GM21447 (cell line): ENCODE data around the gene IGFBP5.

Experiments
- ATAC-seq: cut with Tn5 transposase; IDR thresholded peaks from one replicate; pipeline ENCODE4 v1.9.1; 2021; ENCODE audit not compliant: unreplicated experiment

The IGFBP5 gene

GRCh38 chr2:216689397-216689796, 6.0 kb downstream of the IGFBP5 start:
- ATAC-seq, result no peak

GRCh38 chr2:216688731-216689340, 6.5 kb downstream of the IGFBP5 start:
- ATAC-seq, result no peak

- ATAC-seq, result no peak
Measured at GRCh38 chr2:216687646-216688045, 7.7 kb downstream of the IGFBP5 start.

- no peak for ATAC-seq
Measured at GRCh38 chr2:216687111-216687510, 8.2 kb downstream of the IGFBP5 start.

- ATAC-seq, result no peak
Measured at GRCh38 chr2:216685327-216685875, 9.9 kb downstream of the IGFBP5 start.

- no peak for ATAC-seq
Measured at GRCh38 chr2:216683846-216684245, 11.5 kb downstream of the IGFBP5 start.

GRCh38 chr2:216681683-216682082, 13.7 kb downstream of the IGFBP5 start:
- ATAC-seq, result no peak

GRCh38 chr2:216680951-216681629, 14.3 kb downstream of the IGFBP5 start:
- no peak for ATAC-seq

GRCh38 chr2:216679658-216680024, 15.7 kb downstream of the IGFBP5 start:
- no peak for ATAC-seq

- ATAC-seq, result no peak
Measured at GRCh38 chr2:216678813-216679657, 16.3 kb downstream of the IGFBP5 start.

- ATAC-seq, result no peak
Measured at GRCh38 chr2:216678098-216678465, 17.3 kb downstream of the IGFBP5 start.

GRCh38 chr2:216677439-216678097, 17.8 kb downstream of the IGFBP5 start:
- ATAC-seq, result no peak

- ATAC-seq, result no peak
Measured at GRCh38 chr2:216676630-216677029, 18.7 kb downstream of the IGFBP5 start.

- no peak for ATAC-seq
Measured at GRCh38 chr2:216674376-216674775, 21.0 kb downstream of the IGFBP5 start.

- no peak for ATAC-seq
Measured at GRCh38 chr2:216673609-216674008, 21.7 kb downstream of the IGFBP5 start.

GRCh38 chr2:216673021-216673420, 22.3 kb downstream of the IGFBP5 start:
- ATAC-seq, result no peak

- no peak for ATAC-seq
Measured at GRCh38 chr2:216672466-216672865, 22.9 kb downstream of the IGFBP5 start.

- ATAC-seq, result no peak
Measured at GRCh38 chr2:216671791-216672343, 23.5 kb downstream of the IGFBP5 start.

- no peak for ATAC-seq
Measured at GRCh38 chr2:216671081-216671411, 24.3 kb downstream of the IGFBP5 start.

- no peak for ATAC-seq
Measured at GRCh38 chr2:216670266-216671080, 24.9 kb downstream of the IGFBP5 start.
